GM21576 (cell line): ENCODE results near the gene SLC9B2.

Experiments
- ATAC-seq: cut with Tn5 transposase; IDR thresholded peaks from one replicate; pipeline ENCODE4 v1.9.1; 2021; ENCODE audit warnings: mild to moderate bottlenecking, moderate library complexity; ENCODE audit not compliant: unreplicated experiment

The SLC9B2 gene

DNA sequence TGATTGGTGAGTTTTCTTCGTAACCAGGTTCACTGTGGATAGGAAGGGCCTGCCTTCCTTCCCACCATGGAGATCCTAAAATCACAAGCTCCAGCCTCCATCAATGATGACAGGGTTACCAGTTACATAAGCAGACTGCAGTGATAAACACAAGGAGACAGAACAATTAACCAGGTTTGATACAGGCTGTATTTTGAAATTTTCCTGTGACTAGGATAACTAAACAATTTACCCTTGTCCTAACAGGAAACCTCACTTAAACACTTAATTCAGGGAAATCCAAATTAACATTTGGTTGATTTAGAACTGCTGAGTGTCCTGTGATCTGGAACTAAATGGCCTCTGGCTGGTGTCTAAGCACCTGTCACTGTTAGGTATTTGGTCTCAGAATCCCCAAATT lies 3.1 kb upstream of the SLC9B2 start:
- no peak for ATAC-seq

DNA sequence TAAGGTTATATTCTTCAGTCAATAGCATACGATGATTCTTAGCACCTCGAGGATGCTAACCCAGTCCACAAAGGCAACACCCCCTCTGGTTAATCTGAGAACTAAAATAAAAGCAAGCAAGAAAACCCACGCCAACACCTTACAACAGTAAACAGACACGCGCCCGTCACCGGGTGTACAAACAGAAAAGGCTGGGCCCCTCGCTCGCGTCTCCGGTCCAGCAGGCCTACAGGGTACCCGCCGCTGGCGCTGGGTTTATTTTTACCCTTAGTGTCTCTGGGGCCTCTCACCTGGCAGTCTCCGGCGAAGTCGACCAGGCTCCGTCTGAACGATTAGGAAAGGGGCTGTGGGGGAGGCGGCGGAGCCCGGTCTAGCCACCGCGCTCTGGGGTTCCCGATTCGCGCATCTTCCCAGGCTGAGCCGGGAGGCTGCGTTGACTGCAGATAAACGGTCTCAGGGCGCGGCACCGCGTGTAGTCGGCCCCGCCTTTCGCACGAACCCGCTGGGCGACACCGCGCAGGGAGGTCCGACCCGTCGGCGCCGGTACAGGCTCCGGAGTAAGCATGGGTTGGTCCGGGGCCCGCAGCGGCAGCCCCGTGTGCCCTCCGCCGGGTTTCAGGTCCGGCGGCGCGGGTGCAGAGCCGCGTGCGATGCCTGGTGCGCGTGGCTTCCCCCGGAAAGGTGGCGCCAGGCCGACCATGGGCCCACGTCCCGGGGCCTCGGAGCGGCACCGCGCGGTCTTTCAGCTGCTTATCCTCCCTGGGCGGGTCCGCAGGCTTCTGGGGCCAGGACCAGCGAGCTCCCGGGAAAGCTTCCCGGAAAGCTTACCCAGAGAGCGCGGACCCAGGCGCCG lies 441 bp downstream of the SLC9B2 start:
- ATAC-seq: peak; percentile 48

DNA sequence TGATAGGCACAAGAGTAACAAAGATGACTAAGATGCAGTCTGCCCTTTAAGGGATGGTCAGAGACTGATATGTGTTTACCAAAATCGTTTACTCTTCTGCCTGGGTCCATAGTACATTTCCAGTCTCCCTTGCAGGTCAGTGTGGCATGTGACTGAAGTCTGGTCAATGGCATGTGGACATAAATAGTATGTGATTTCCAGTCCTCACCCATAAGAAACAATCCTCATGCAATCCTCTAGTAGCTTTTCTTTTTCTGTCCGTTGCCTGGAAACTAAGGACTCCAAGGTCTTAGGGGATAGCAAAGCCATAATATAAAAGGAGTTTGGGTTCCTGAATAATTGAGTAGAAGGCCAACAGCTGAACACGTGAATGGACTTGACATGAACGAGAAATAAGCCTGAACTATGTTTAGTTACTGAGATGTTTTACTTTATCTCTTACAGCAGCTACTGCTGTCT lies 1.1 kb downstream of the SLC9B2 start:
- peak; percentile 3 for ATAC-seq

DNA sequence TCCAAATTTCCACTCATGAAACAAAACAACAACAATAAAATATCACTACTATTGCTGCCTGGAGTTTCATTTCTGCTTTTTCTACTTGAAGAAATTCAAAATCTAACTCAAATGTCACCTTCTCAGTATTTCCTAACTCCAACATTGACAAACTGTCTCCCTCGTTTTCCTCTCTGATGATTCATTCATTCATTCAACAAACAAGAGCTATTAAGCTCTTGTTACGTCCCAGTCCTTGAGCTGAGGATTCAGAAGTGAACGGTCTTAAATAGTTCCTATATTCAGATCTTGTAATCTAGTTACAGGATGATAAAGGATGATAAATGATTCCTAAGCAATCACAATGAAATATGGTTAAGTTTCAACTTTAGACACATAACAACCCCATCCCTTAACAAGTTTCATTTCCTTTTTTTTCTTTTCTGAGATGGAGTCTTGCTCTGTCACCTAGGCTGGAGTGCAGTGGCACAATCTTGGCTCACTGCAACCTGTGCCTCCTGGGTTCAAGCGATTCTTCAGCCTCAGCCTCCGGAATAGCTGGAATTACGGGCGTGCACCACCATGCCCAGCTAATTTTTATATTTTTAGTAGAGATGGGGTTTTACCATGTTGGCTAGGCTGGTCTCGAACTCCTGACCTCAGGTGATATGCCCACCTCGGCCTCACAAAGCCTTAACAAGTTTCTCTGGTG lies 1.7 kb downstream of the SLC9B2 start:
- ATAC-seq: peak; percentile 37

DNA sequence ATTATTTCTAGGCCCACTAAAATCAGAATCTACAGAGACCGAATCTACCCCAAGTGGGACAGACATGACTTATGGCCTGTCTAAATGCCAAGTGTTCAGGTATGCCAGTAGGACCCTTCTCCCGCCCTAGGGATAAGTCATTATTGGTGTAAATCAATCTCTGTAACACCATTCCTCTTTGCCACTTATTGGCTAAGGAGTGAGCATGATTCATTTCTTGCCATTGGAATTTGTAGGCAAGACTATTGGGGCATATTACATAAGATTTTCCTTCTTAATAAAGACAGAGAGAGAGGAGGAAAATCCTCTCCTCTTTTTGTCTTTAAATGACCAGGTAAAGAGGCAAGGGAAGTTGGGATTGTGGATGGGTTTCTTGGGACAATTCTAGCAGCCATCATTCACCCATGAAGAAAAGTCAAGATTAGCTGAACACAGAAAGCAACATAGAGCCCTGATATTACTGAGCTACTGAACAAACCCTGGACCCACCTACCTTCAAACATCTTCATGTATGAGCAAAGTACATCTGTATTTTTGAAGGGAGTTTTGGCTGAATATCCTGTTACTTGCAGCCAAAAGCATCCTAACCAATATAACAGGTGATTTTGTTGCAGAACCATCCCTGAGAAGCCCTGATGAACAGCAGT lies 2.6 kb downstream of the SLC9B2 start:
- no peak for ATAC-seq

DNA sequence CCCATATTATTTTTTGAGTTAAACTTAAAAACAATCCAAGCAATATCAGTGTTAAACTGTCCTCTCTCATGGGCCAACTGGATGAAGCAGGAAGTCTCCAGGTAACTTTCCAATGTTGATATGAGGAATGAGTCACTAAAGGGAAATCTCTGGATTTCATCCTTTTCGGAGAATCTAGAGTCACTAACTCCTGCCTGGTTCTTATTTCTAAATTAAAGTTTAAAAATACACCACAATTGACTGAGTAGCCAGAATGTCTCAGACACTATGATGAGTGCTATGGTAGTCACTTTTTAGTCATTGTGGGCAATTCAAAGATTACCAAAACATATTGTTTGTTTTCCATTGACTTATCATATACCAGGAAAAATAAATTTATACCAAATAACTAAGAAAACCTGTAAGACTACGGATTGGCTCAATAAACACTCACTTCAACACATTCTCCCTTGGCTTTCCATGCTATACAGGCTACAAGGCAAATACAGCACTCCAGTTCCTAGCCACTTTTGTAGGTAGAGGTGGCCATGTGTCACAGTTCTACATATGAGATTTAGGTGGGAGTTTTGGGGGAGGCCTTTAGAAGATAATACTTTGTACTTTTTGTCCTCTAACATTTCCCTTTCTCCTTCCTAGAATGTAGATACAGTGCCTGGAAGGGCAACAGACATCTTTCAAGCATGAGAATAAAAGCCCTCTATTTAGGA lies 8.6 kb downstream of the SLC9B2 start:
- ATAC-seq: no peak

DNA sequence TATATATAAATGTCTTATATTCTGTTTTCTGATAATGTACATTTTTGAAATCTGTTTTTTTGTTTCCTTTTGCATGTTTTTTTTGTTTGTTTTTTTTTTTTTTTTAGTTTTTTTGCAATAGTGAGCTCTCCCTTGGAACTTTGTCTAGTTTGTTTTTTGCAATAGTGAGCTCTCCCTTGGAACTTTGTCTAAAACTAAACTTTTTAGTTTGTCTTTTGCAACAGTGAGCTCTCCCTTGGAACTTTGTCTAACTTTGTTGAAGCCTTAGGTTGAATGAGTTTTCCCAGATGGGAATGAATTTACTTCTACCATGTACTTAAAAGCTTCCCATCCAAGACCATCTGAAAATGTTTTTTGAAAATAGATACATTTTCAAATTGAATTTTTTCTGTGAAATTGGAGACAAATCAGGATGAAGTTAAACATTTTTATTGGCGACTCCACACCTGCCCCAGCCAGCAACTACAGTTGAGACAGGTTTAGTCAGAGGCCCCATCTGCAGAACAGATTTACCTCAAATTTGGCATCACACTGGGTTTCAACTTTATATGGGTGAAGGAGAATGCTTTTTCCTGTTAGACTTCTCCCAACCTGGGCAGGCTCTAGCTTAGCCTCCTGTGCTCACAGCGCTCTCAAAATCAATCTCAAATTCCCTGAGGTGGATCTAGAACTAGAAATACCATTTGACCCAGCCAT lies 16.0 kb downstream of the SLC9B2 start:
- no peak for ATAC-seq

DNA sequence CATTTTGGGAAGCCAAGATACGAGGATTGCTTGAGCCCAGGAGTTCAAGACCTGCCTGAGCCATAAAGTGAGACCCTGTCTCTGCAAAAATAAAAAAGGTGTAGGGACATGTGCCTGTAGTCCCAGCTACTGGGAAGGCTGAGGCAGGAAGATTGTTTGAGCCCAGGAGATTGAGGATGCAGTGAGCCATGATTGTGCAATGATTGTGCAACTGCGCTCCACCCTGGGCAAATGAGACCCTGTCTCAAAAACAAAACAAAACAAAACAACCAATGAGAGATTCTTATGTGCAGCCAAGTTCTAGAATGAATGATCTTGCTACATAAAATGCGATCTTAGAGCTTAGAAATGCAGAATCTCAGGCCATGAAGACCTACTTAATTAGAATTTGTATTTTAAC lies 22.5 kb downstream of the SLC9B2 start:
- no peak for ATAC-seq

DNA sequence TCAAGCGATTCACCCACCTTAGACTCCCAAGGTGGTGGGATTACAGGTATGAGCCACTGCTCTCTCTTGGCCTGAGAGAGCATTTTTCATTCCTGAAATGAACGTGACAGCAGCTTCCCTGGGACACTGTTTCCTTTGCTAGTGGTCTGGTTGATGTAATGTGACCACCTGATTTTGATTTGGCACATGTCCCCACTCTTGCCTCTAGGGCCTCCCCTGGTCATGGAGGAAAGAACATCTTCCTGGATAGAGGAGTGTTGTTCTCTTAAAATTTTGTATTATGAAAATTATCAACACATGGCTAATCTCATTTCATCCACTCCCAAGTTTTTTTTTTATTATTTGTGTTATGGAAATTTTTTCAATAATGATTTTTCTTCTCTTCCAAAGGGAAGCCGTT lies 23.8 kb downstream of the SLC9B2 start:
- ATAC-seq: no peak

DNA sequence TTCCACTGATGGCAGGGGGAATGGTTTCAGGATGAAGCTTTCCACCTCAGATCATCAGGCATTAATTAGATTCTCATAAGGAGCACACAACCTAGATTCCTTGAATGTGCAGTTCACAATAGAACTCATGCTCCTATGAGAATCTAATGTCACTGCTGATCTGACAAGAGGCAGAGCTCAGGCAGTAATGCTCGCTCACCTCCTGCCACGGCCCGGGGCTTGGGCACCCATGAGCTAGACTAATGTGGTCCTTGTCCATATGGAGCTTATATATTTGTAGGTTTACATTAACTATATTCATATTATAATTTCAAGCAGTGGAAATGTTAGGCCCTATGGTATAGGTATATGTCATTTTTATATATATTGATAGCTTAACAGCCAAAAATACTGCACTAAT lies 24.4 kb downstream of the SLC9B2 start:
- no peak for ATAC-seq

DNA sequence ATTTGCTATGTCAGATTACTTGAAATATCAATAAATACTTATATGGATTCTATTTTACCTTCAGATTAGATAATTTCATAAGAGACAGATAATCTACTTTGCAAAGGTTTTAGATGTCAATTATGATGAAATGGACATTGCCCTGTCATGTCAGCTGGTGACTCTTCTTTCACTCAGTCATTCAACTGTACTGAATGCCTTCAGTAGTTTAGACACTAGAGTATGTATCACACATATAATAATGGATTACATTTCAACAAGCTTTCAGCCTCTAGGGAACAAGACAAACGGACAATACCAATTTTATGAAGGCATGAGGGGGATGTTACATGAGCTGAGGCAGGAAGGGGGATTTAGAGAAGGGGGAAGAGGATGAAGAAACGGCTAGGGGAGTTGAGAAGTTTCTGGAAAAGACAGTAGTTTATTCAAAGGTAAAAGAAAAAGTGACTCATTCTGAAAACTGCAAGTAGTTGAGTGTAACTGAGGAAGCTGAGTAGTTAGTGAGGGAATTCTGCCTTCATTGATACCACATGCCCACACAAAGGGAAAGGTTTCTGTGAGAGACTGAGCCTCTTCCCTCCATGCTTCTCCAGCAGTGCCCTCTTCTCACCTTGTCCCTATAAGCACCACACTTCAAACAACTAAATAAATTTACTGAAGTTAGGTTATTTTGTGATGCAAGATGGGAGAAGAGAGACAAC lies 25.7 kb downstream of the SLC9B2 start:
- no peak for ATAC-seq

DNA sequence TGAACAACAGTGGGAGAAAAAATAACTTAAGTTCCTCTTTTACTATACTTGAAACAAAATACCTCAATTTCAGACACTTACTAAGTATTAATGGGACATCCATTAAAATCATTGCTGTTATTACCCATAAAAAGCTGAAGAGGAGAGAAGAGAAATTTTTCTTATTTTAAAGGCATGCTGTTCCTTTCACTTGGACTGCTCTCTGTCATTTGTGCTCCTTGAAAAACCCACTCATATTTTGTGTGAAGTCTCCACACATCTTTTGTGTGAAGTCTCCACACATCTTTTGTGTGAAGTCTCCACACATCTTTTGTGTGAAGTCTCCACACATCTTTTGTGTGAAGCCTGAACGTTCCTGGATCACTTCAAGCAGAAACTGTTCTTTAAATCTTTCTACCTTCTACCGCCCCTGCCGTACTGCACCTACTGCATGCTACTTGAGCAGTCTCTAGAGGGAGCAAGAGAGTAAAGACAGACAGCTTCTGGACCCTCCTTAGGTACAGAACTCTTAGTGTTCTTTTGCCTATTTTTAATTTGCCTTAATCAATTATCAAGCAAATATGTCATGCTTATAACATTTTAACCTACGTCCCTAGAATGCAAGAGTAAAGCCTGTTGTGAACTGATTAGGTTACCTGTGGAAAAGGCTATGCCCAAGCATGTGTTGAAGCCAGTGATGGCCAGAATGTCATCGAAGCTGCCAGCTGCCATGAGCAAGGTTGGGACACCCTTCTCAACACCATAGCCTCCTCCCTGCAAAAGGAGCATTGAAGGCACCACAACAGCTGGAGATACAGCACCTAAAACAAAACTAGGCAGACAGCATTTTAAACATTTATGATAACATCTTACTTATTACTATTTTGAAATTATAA lies 29.9 kb downstream of the SLC9B2 start:
- ATAC-seq: peak; percentile 94

DNA sequence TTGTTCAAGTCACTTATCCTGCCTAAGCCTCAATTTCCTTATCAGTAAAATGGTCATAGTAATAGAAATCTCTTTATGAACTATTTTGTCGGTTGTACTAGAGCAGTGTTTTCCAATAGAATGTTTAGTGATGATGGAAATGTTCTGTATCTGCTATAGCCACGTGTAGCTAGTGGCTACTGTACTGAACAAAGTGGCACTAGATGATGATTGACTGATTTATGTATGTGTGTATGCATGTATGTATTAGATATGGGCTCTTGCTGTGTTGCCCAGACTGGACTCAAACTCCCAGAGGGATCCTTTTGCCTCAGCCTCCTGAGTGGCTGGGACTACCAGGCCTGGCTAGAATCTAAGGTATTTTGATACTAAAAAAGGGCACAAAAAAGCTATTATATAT lies 32.4 kb downstream of the SLC9B2 start:
- ATAC-seq: no peak

DNA sequence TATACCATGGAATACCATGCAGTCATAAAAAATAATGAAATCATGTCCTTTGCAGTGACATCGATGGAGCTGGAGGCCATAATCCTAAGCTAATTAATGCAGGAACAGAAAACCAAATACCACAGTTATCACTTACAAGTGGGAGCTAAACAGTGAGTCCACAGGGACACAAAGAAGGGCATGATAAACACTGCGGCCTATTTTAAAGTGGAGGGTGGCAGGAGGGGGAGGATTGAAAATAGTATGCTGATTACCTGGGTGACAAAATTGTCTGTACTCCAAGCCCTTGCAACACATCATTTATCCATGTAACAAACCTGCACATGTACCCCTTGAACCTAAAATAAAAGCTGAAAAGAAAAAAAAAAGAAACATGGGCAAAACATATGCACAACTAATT lies 40.4 kb downstream of the SLC9B2 start:
- no peak for ATAC-seq

DNA sequence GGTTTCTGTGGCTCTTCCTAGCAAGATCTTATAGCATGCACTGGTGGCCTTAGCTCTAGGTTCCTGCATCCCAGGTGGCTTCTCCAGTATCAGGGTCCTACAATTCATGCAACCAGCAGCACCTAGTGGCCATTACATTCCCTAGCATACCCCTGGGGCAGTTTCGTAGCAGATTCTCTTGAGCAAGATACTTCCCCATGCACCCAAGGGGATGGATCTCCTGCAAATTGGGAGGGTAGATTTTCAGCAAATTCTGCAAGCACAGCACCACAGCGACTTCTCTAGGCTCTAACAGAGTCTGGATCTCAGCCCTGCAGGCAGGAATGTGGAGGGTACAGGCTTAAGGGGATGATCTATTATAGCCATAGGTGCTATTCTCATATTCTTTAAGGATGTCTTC lies 44.0 kb downstream of the SLC9B2 start:
- peak; percentile 86 for ATAC-seq

DNA sequence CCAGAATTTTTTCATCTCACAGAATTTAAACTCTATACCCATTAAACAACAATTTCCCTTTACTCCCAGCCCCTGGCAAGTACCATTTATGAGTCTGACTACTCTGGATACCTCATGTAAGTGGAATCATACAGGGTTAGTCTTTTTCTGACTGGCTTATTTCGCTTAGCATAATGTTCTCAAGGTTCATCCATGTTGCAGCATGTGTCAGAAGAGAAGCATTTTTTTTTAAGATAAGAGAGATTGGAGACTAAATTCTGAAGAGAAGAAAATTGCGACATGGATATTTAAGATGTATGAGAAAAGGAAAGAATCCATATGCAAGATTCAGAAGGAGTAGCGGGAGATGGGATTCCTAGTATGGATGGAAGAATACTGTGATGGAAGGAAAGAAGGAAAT lies 45.8 kb downstream of the SLC9B2 start:
- no peak for ATAC-seq

DNA sequence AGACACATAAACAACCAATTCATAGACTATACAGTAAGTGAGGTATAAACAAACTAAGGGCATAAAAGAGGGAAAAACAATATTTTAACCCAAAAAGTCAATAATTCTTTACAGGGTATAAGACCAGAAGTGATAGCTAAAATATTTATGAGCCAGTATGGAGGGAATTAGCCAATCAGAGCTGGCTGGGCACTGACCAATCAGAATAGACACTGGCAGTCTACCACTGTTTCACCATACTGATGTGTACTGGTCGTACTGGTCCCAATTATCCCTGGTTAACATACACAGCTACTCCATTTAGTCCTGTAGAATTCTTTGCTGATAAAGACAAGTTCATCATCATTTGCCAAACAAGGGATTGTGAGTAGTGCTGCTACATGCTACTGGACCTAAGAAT lies 47.3 kb downstream of the SLC9B2 start:
- ATAC-seq: no peak

DNA sequence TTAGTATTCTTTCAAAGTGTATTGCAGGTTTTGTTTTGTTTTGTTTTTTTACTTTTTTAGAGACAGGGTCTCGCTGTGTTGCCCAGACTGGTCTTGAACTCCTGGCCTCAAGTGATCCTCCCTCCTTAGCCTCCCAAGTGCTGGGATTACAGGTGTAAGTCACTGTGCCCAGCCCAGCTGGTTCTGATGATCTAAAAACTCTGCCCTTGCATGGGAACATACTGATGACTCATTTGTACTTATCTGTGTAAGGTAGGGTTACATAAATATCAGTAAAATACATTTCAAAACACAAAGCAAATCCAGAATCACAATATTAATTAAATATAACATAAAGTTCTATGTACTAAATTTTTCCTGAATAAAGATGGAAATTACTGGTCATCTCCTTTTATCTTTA lies 49.7 kb downstream of the SLC9B2 start:
- no peak for ATAC-seq

DNA sequence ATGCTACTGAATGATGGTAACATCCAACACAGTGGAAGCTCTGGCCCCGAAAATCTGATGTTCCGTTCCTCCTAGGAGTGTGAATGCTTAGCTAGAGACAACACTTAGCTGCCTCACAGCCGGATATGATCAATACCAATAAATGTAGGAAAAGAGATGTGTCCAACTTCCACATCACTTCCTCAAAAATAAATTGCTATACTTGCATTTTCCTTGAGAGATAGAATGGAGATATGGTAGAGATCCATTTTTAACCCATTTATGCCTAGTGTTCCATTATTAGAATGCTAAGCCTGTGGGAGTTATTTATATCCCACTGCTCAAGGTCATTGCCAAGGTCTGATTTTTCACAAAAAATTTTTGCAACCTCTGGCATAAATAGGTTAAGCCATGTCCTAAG lies 51.6 kb downstream of the SLC9B2 start:
- ATAC-seq: no peak
